Naive B cell (primary cell): ENCODE data around the gene SLC49A4. TPM values are rescaled to one million over a fixed set of nuclear protein-coding genes. Genes with fewer than 3 reads are reported as not detected.
A peak's percentile ranks its signal among the peaks of the same experiment; 100 is the strongest.

Source experiments
- ATAC-seq, 2 donors: fragments of 150-1000 bp; cut with Tn5 transposase; 2 replicates each; pipeline ENCODE4 v1.10.0; 2021; ENCODE audit warnings: low read depth in 2 of 2, mild to moderate bottlenecking in 2 of 2, moderate library complexity in 2 of 2
- DNase-seq: peaks from one replicate; pipeline ENCODE4 v3.0.0; 2022
- H3K27ac Mint-ChIP-seq, 6 donors: one replicate each; pipeline ENCODE4 v1.8.0; 2020 to 2022; ENCODE audit warnings: mild to moderate bottlenecking in 6 of 6, mixed read lengths in 6 of 6, moderate library complexity in 5 of 6, inconsistent platforms in 2 of 6
- H3K27me3 Mint-ChIP-seq, 3 donors: one replicate each; pipeline ENCODE4 v1.8.0; 2021 to 2022; ENCODE audit warnings: mixed read lengths in 3 of 3, mild to moderate bottlenecking in 1 of 3
- H3K36me3 Mint-ChIP-seq, 2 donors: one replicate each; pipeline ENCODE4 v1.8.0; 2020 to 2022; ENCODE audit warnings: mixed read lengths in 2 of 2, inconsistent platforms in 1 of 2, mild to moderate bottlenecking in 1 of 2
- H3K4me1 Mint-ChIP-seq, 3 donors: one replicate each; pipeline ENCODE4 v1.8.0; 2020 to 2022; ENCODE audit warnings: mixed read lengths in 3 of 3, inconsistent platforms in 1 of 3, mild to moderate bottlenecking in 1 of 3, moderate library complexity in 1 of 3
- H3K4me3 Mint-ChIP-seq, 8 donors: one replicate each; pipeline ENCODE4 v1.8.0; 2020 to 2022; ENCODE audit warnings: mild to moderate bottlenecking in 8 of 8, mixed read lengths in 8 of 8, moderate library complexity in 8 of 8, inconsistent platforms in 2 of 8
- H3K9me3 Mint-ChIP-seq, 7 donors: one replicate each; pipeline ENCODE4 v1.8.0; 2020 to 2022; ENCODE audit warnings: mixed read lengths in 7 of 7, mild to moderate bottlenecking in 5 of 7, inconsistent platforms in 2 of 7, moderate library complexity in 1 of 7
- polyA plus RNA-seq, 6 donors: library from polyadenylated mRNA; unstranded; fragments of 300-500 nt; fragmentation: Illumina TruSeq; gene quantifications; one replicate each; pipeline ENCODE4 v1.2.3, GENCODE V29; 2021; ENCODE audit warnings: low read depth in 6 of 6

SLC49A4 gene
- polyA plus RNA-seq, 6 donors from 2014 or later, result 3.0 to 5.4 (median 4.3) TPM

DNA sequence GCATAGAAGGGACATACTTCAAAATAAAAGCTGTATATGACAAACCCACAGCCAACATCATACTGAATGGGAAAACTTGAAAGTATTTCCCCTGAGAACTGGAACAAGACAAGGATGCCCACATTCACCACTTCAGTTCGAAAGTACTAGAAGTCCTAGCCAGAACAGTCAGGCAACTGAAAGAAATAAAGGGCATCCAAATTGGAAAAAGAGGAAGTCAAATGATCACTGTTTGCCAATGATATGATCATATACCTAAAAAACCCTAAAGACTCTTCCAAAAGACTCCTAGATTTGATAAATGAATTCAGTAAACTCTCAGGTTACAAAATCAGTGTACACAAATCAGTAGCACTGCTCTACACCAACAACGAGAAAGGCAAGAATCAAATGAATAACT is 40.7 kb downstream of the SLC49A4 start:
- no peak for DNase-seq
- ATAC-seq, result no peak
- Mint-ChIP-seq H3K9me3 (peaks cover 0 to 4% (median 0%) of the 10 kb centered on the region in 7 donors), H3K27ac (no peak overlapping the region), H3K4me1 (no peaks in the 10 kb centered on the region), H3K27me3 (no peaks in the 10 kb centered on the region), H3K36me3 (peaks cover 12 to 13% of the 10 kb centered on the region in 2 donors), H3K4me3 (no peak overlapping the region)

- H3K27me3 Mint-ChIP-seq, result no peaks in the 10 kb centered on the region
- H3K4me1 Mint-ChIP-seq, result peaks cover 0 to 5% (median 2%) of the 10 kb centered on the region in 3 donors
- H3K4me3 Mint-ChIP-seq, result no peak overlapping the region
- ATAC-seq, result no peak
- H3K27ac Mint-ChIP-seq, result peak overlapping the region in 1 of 6 donors; percentile 26
- peaks cover 8 to 11% of the 10 kb centered on the region in 2 donors for H3K36me3 Mint-ChIP-seq
- no peak for DNase-seq
- H3K9me3 Mint-ChIP-seq, result peaks cover 0 to 2% (median 0%) of the 10 kb centered on the region in 7 donors
Measured at GRCh38 chr3:122843604-122844003, 48.7 kb downstream of the SLC49A4 start.

DNA sequence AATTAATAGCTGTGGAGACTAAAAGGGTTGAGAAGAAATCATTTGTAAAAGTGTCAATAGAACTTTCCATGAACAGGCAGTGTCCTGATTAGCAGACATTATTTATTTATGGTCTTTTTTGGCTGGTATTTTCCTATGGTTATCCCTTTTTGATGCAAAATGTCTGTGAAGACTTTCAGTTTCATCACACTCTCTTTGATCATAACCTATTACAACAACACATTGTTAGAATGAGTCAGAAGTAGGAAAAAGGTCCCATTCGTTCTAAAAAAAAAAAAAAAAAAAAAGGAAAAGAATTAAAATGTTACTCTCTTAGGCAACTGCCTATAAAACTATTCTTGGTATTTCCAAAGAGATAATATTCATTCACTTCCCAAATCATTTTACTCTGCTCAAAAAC is 62.1 kb downstream of the SLC49A4 start:
- DNase-seq (no peak), ATAC-seq (no peak)
- H3K27ac Mint-ChIP-seq, result no peak overlapping the region
- H3K4me1 Mint-ChIP-seq, result no peaks in the 10 kb centered on the region
- no peak overlapping the region for H3K4me3 Mint-ChIP-seq
- no peaks in the 10 kb centered on the region for H3K9me3 Mint-ChIP-seq
- H3K27me3 Mint-ChIP-seq, result no peaks in the 10 kb centered on the region
- peaks cover 8 to 16% of the 10 kb centered on the region in 2 donors for H3K36me3 Mint-ChIP-seq

DNA sequence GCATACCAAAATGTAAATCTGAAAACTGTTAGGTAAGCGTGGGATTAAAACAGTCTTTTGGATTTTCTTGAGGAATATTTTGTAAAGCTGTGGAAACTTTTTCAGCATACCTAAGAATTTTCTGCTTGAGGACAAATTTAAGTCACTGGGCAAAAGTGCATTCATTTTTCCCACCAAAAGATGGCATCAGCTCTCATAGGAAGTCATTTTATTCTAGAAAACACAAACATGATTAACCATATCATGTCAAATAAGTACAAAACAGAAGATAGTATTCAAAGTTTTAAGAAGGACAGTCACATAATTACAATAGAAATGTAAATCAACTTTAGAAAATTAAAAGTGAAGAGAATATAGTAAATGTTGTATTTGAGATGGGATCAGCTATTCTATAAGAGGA is 63.5 kb downstream of the SLC49A4 start:
- no peak overlapping the region for H3K4me3 Mint-ChIP-seq
- no peak overlapping the region for H3K27ac Mint-ChIP-seq
- peaks cover 8 to 16% of the 10 kb centered on the region in 2 donors for H3K36me3 Mint-ChIP-seq
- ATAC-seq (no peak), DNase-seq (no peak)
- H3K9me3 Mint-ChIP-seq, result no peaks in the 10 kb centered on the region
- no peaks in the 10 kb centered on the region for H3K4me1 Mint-ChIP-seq
- no peaks in the 10 kb centered on the region for H3K27me3 Mint-ChIP-seq

- ATAC-seq (no peak), DNase-seq (no peak)
- Mint-ChIP-seq H3K27ac (peak overlapping the region in 4 of 6 donors; percentile 7 to 49 (median 46)), H3K27me3 (no peaks in the 10 kb centered on the region), H3K4me3 (no peak overlapping the region), H3K9me3 (no peaks in the 10 kb centered on the region), H3K36me3 (peaks cover 8 to 16% of the 10 kb centered on the region in 2 donors), H3K4me1 (no peaks in the 10 kb centered on the region)
Measured at GRCh38 chr3:122859021-122859805, 64.3 kb downstream of the SLC49A4 start.

GRCh38 chr3:122862381-122862780 is 67.5 kb downstream of the SLC49A4 start:
- Mint-ChIP-seq H3K36me3 (peaks cover 14% of the 10 kb centered on the region in 2 donors), H3K27ac (no peak overlapping the region), H3K4me3 (no peak overlapping the region), H3K9me3 (no peaks in the 10 kb centered on the region), H3K27me3 (no peaks in the 10 kb centered on the region), H3K4me1 (peaks cover 0 to 4% (median 0%) of the 10 kb centered on the region in 3 donors)
- DNase-seq (no peak), ATAC-seq (no peak)

- H3K27me3 Mint-ChIP-seq, result no peaks in the 10 kb centered on the region
- H3K36me3 Mint-ChIP-seq, result peaks cover 10 to 14% of the 10 kb centered on the region in 2 donors
- H3K4me3 Mint-ChIP-seq, result peak overlapping the region in 1 of 8 donors; percentile 61
- H3K4me1 Mint-ChIP-seq, result peaks cover 0 to 4% (median 0%) of the 10 kb centered on the region in 3 donors
- no peak for ATAC-seq
- H3K27ac Mint-ChIP-seq, result no peak overlapping the region
- no peaks in the 10 kb centered on the region for H3K9me3 Mint-ChIP-seq
- no peak for DNase-seq
Measured at GRCh38 chr3:122864498-122864897, 69.6 kb downstream of the SLC49A4 start.

DNA sequence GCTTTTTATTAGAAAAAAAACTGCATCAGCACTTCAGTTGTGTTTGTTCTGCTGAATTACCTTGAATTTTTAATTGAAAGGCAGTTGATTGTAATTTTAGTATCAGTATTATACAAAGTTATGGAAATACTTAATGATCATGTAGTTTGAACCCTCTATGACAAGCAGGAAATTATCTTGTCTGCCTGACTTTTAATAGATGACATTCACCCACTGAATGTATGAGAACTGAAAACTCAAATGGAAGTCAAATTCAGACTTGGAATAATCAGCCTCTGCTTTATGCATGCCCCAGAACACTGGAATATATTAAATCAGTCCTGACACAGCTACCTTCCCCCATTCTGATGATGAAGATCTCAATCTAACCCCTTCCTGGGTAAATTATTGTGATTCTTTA is 73.5 kb downstream of the SLC49A4 start:
- no peak for DNase-seq
- peak overlapping the region in 1 of 6 donors; percentile 22 for H3K27ac Mint-ChIP-seq
- peaks cover 0 to 4% (median 0%) of the 10 kb centered on the region in 3 donors for H3K4me1 Mint-ChIP-seq
- H3K27me3 Mint-ChIP-seq, result no peaks in the 10 kb centered on the region
- no peaks in the 10 kb centered on the region for H3K9me3 Mint-ChIP-seq
- ATAC-seq, result no peak
- H3K36me3 Mint-ChIP-seq, result peaks cover 6 to 12% of the 10 kb centered on the region in 2 donors
- H3K4me3 Mint-ChIP-seq, result no peak overlapping the region

- Mint-ChIP-seq H3K36me3 (peaks cover 0 to 7% of the 10 kb centered on the region in 2 donors), H3K27me3 (no peaks in the 10 kb centered on the region), H3K27ac (no peak overlapping the region), H3K9me3 (peaks cover 0 to 9% (median 0%) of the 10 kb centered on the region in 7 donors), H3K4me3 (no peak overlapping the region), H3K4me1 (peaks cover 8 to 22% (median 18%) of the 10 kb centered on the region in 3 donors)
- ATAC-seq, result no peak
- DNase-seq, result no peak
Measured at GRCh38 chr3:122873741-122874515, 79.1 kb downstream of the SLC49A4 start.

GRCh38 chr3:122875547-122876127 is 80.8 kb downstream of the SLC49A4 start:
- ATAC-seq (peak; percentile 47 to 52), DNase-seq (no peak)
- Mint-ChIP-seq H3K4me1 (peaks cover 8 to 22% (median 18%) of the 10 kb centered on the region in 3 donors), H3K27ac (peak overlapping the region in 3 of 6 donors; percentile 4 to 52 (median 28)), H3K36me3 (peaks cover 0 to 17% of the 10 kb centered on the region in 2 donors), H3K27me3 (no peaks in the 10 kb centered on the region), H3K4me3 (peak overlapping the region in 4 of 8 donors; percentile 3 to 41 (median 32)), H3K9me3 (peaks cover 0 to 9% (median 0%) of the 10 kb centered on the region in 7 donors)

- H3K4me1 Mint-ChIP-seq, result peaks cover 8 to 18% (median 15%) of the 10 kb centered on the region in 3 donors
- H3K36me3 Mint-ChIP-seq, result peaks cover 0 to 11% of the 10 kb centered on the region in 2 donors
- peaks cover 0 to 5% (median 0%) of the 10 kb centered on the region in 7 donors for H3K9me3 Mint-ChIP-seq
- H3K27ac Mint-ChIP-seq, result no peak overlapping the region
- DNase-seq, result no peak
- H3K4me3 Mint-ChIP-seq, result no peak overlapping the region
- no peak for ATAC-seq
- H3K27me3 Mint-ChIP-seq, result no peaks in the 10 kb centered on the region
Measured at GRCh38 chr3:122880173-122880572, 85.3 kb downstream of the SLC49A4 start.

DNA sequence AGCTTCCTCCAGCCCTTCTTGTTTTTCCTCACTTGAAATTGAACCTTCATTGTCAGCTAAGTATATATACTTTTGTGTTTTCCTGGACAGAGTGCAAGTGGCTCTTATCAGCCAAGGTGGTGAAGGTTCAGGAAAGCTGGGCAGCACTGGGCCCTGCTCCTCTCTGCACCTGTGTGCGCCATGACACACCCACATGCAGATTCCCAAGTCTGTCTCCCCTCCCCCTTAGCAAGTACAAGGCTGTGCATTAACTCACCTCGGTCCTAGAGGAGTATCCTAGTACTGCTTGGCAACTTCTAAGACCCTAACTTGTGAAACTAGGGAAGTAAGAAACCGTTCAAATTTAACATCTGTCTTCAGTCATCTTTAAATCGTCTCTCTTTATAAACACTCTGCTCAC is 85.8 kb downstream of the SLC49A4 start:
- H3K9me3 Mint-ChIP-seq, result peaks cover 0 to under 1% (median 0%) of the 10 kb centered on the region in 7 donors
- peaks cover 0 to 11% of the 10 kb centered on the region in 2 donors for H3K36me3 Mint-ChIP-seq
- ATAC-seq, result no peak
- peaks cover 9 to 17% (median 13%) of the 10 kb centered on the region in 3 donors for H3K4me1 Mint-ChIP-seq
- H3K27ac Mint-ChIP-seq, result no peak overlapping the region
- no peak overlapping the region for H3K4me3 Mint-ChIP-seq
- no peaks in the 10 kb centered on the region for H3K27me3 Mint-ChIP-seq
- no peak for DNase-seq

DNA sequence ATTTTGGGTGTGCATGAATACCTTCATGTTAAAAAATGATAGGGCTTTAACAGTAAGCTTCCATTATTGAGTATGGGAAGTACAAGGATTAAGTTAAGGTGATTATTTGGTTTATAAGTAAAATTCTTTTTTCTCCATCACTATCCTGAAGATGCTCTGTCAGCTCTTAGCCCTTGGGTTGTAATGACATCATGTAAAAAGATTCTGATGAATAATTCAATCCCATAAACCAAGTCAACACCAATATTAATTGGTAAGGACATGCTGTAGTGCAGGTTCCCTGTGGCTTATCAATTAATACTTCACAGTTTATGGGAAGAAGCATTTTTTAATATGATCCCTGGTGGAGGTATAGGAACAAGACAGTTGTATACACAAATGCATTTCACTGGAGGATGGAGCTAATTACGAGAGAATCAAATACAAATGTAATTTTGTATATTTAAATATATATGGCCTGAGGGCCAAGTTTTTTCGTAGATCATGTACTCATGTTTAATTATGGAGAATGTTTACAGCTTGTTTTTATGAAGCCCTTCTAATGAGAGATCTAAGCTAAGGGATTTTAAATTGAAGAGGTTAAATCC is 87.6 kb downstream of the SLC49A4 start:
- Mint-ChIP-seq H3K27ac (no peak overlapping the region), H3K36me3 (peaks cover 0 to 11% of the 10 kb centered on the region in 2 donors), H3K27me3 (no peaks in the 10 kb centered on the region), H3K9me3 (no peaks in the 10 kb centered on the region), H3K4me1 (peaks cover 18 to 22% (median 20%) of the 10 kb centered on the region in 3 donors), H3K4me3 (no peak overlapping the region)
- DNase-seq (no peak), ATAC-seq (no peak)
